GM23248 (cell line): Measurements from ENCODE around the gene ATIC. TPM values are rescaled to one million over a fixed set of nuclear protein-coding genes. Genes with fewer than 3 reads are reported as not detected.
"Not testable (repeated sequence)": the region's sequence is repeated elsewhere in the genome, so short reads cannot be mapped to it uniquely, and the experiment has no call there.

Experiments
- DNase-seq: peaks from one replicate; pipeline ENCODE4 v3.0.0-alpha.2; 2015
- H2AFZ ChIP-seq: fragments of 200-600 bp; sonication (generic); 2 replicates; pipeline ENCODE4 v1.6.1; 2016; ENCODE audit warnings: antibody characterized with exemption
- H3F3A ChIP-seq: fragments of 200-600 bp; sonication (generic); 2 replicates; pipeline ENCODE4 v1.6.1; 2016; ENCODE audit warnings: mild to moderate bottlenecking, antibody characterized with exemption, mixed run types; ENCODE audit not compliant: insufficient read depth
- H3K27ac ChIP-seq: fragments of 200-600 bp; sonication (generic); 2 replicates; pipeline ENCODE4 v1.5.1; 2016; ENCODE audit warnings: mild to moderate bottlenecking
- H3K27me3 ChIP-seq: fragments of 200-600 bp; sonication (generic); replicated peaks from 2 replicates; pipeline ENCODE4 v1.6.1; 2016; ENCODE audit warnings: mild to moderate bottlenecking; ENCODE audit not compliant: insufficient read depth
- H3K36me3 ChIP-seq: fragments of 200-600 bp; sonication (generic); 2 replicates; pipeline ENCODE4 v1.6.1; 2016; ENCODE audit warnings: low read depth, mild to moderate bottlenecking
- H3K4me1 ChIP-seq: fragments of 200-600 bp; sonication (generic); 2 replicates; pipeline ENCODE4 v1.6.1; 2016; ENCODE audit warnings: mild to moderate bottlenecking; ENCODE audit not compliant: insufficient read depth
- H3K4me2 ChIP-seq: fragments of 200-600 bp; sonication (generic); one replicate; pipeline ENCODE4 v1.6.1; 2016; ENCODE audit warnings: mild to moderate bottlenecking; ENCODE audit not compliant: unreplicated experiment
- H3K4me3 ChIP-seq: fragments of 200-600 bp; sonication (generic); 2 replicates; pipeline ENCODE4 v1.5.1; 2016; ENCODE audit warnings: mild to moderate bottlenecking
- H3K79me2 ChIP-seq: fragments of 200-600 bp; sonication (generic); 2 replicates; pipeline ENCODE4 v1.6.1; 2016; ENCODE audit warnings: mild to moderate bottlenecking; ENCODE audit not compliant: insufficient read depth
- H3K9ac ChIP-seq: fragments of 200-600 bp; sonication (generic); 2 replicates; pipeline ENCODE4 v1.6.1; 2016; ENCODE audit warnings: mild to moderate bottlenecking
- H3K9me2 ChIP-seq: fragments of 200-600 bp; sonication (generic); 2 replicates; pipeline ENCODE4 v1.6.1; 2016; ENCODE audit warnings: mixed run types, mild to moderate bottlenecking, moderate library complexity; ENCODE audit not compliant: insufficient read depth
- H3K9me3 ChIP-seq: fragments of 200-600 bp; sonication (generic); one replicate; pipeline ENCODE4 v1.6.1; 2017; ENCODE audit warnings: low read depth
- H4K20me1 ChIP-seq: fragments of 200-600 bp; sonication (generic); 2 replicates; pipeline ENCODE4 v1.6.0; 2016; ENCODE audit not compliant: insufficient read depth
- EZH2 ChIP-seq: fragments of 200-600 bp; sonication (generic); IDR thresholded peaks from 2 replicates; pipeline ENCODE4 v1.6.1; 2018; ENCODE audit warnings: antibody characterized with exemption, mild to moderate bottlenecking; ENCODE audit not compliant: insufficient read depth, poor library complexity, severe bottlenecking
- EZH2phosphoT487 ChIP-seq: fragments of 200-600 bp; sonication (generic); IDR thresholded peaks from 2 replicates; pipeline ENCODE4 v1.6.1; 2018; ENCODE audit warnings: antibody characterized with exemption, moderate library complexity, mild to moderate bottlenecking, low read depth; ENCODE audit not compliant: insufficient read depth
- WGBS, 2 experiments: methylation state at CpG; one replicate each; pipeline ENCODE4 v1.1.6; 2015 to 2017; ENCODE audit warnings: low lambda C conversion rate in 2 of 2, low coverage in 1 of 2; ENCODE audit errors: missing lambda C conversion rate in 2 of 2; 5-methylcytosine and 5-hydroxymethylcytosine counted together
- in situ Hi-C: fragments of 300-500 bp; cut with MboI; formaldehyde crosslinking; loops from 2 replicates; pipeline ENCODE4 v1.15.0; 2020
- polyA plus RNA-seq: library from polyadenylated mRNA; unstranded; fragments of >200 nt; fragmentation: Nextera tagmentation; extraction: Ambion mirVana; gene quantifications from 2 replicates; pipeline ENCODE4 v1.2.1, GENCODE V29; 2016
- total RNA-seq: library from RNA; depleted of rRNA; stranded (reverse); fragments of >200 nt; shearing (Covaris generic); gene quantifications from 2 replicates; pipeline ENCODE4 v1.2.3, GENCODE V29; 2014

Gene ATIC
- total and polyA plus RNA-seq, 2 experiments from 2014 or later: 9.4 to 68.7 TPM

DNA sequence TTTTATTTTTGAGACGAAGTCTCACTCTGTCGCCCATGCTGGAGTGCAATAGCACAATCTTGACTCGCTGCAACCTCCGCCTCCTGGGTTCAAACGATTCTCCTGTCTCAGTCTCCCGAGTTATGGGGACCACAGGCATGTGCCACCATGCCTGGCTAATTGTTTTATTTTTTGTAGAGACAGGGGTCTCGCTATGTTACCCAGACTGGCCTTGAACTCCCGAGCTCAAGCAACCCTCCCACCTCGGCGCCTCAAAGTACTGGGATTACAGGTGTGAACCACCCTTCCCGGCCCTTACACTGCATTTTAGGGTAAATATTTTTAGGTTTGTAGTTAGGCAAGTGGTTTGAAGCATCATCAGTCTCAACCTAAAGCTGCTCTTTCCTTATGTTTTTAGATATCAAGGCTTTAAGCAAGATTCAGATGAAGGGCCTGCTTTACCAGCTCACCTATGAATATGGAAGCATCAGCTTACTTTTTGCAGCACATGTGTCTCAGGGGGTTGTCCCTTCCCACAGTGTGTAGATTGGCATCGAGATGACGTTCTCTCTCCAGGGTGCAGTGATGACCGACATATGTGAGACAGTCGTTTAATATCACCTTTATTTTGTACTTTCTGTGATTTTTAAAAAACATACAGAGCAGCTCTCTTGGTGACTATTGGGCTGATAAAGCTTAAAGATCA lies 47.2 kb downstream of the ATIC start:
- H2AFZ ChIP-seq: no peak overlapping the region
- in situ Hi-C loops: no loop called here
- H3K27ac ChIP-seq: peak overlapping the region; percentile 70
- peak overlapping the region; percentile 10; the same call in 1 of the 2 replicates for H3K9ac ChIP-seq
- H3K4me2 ChIP-seq: no peak overlapping the region
- peaks cover 100% of the 10 kb centered on the region for H3F3A ChIP-seq
- no peaks in the 10 kb centered on the region; the same call in 1 of the 2 replicates for H4K20me1 ChIP-seq
- H3K36me3 ChIP-seq: peaks cover 50% of the 10 kb centered on the region
- no peaks in the 10 kb centered on the region for H3K9me2 ChIP-seq
- DNase-seq: peak; percentile 50
- H3K79me2 ChIP-seq: no peaks in the 10 kb centered on the region
- no peaks in the 10 kb centered on the region for H3K27me3 ChIP-seq
- H3K4me3 ChIP-seq: no peak overlapping the region
- H3K4me1 ChIP-seq: 0 out of 2 replicates have a peak, but pooled peaks cover 1% of the 10 kb centered on the region
- H3K9me3 ChIP-seq: no peaks in the 10 kb centered on the region
- TF ChIP-seq EZH2phosphoT487 (no peak), EZH2 (no peak)
- 82 to 84% methylated on average over 15 of the region's 15 CpGs for WGBS, 2 experiments

DNA sequence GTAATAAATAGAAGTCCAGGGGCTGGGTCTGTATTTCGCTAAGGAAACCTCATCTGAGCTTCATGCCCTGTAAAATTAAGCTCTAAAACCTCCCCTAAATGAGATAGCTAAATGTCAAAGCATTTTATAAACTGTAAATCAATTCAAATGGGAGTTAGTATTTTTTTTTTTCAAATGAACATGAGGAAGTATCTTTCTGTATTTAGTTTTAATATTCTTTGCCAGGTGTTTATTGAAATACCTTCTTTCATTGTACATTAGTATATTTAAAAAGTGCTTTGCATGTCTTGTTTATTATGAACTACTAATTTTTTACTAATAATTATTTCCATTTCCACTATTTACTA lies 47.7 kb downstream of the ATIC start:
- peak overlapping the region; percentile 10; the same call in 1 of the 2 replicates for H3K9ac ChIP-seq
- H3K79me2 ChIP-seq: no peaks in the 10 kb centered on the region
- H3K36me3 ChIP-seq: peaks cover 55% of the 10 kb centered on the region
- H3K27me3 ChIP-seq: no peaks in the 10 kb centered on the region
- no peaks in the 10 kb centered on the region for H3K9me3 ChIP-seq
- in situ Hi-C loops: no loop called here
- H2AFZ ChIP-seq: no peak overlapping the region
- H3F3A ChIP-seq: peaks cover 100% of the 10 kb centered on the region
- H3K27ac ChIP-seq: peak overlapping the region; percentile 70
- no peak overlapping the region for H3K4me3 ChIP-seq
- H3K9me2 ChIP-seq: no peaks in the 10 kb centered on the region
- DNase-seq: no peak
- no peaks in the 10 kb centered on the region; the same call in 1 of the 2 replicates for H4K20me1 ChIP-seq
- H3K4me1 ChIP-seq: 0 out of 2 replicates have a peak, but pooled peaks cover 7% of the 10 kb centered on the region
- H3K4me2 ChIP-seq: no peak overlapping the region
- 95 to 97% methylated on average over 1 of the region's 1 CpG for WGBS, 2 experiments
- TF ChIP-seq EZH2phosphoT487 (no peak), EZH2 (no peak)

DNA sequence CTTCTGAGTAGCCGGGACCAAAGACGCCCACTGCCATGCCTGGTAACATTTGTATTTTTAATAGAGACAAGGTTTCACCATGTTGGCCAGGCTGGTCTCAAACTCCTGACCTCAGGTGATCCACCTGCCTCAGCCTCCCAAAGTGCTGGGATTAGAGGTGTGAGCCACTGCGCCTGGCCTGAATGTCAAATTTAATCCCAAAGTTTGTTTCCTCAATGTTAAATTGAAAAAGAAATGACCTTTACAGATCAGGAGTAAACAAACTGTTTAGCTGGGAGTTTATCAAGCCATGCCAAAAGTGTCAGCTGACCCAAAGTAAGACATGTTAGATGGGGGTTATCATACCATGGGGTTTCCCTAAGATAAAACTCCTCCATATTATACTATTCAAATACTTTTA lies 48.2 kb downstream of the ATIC start:
- H3K4me3 ChIP-seq, H2AFZ ChIP-seq, H3K79me2 ChIP-seq, H3K4me2 ChIP-seq, in situ Hi-C loops, H3K9me2 ChIP-seq, H4K20me1 ChIP-seq, H3K9me3 ChIP-seq, H3K4me1 ChIP-seq, H3K27me3 ChIP-seq: not testable (repeated sequence)
- peak overlapping the region; percentile 9 for H3K9ac ChIP-seq
- WGBS, 2 experiments: 99 to 100% methylated on average over 3 of the region's 3 CpGs
- peak; percentile 39 for DNase-seq
- H3K36me3 ChIP-seq: peaks cover 60% of the 10 kb centered on the region
- peak overlapping the region; percentile 70 for H3K27ac ChIP-seq
- H3F3A ChIP-seq: peaks cover 100% of the 10 kb centered on the region

DNA sequence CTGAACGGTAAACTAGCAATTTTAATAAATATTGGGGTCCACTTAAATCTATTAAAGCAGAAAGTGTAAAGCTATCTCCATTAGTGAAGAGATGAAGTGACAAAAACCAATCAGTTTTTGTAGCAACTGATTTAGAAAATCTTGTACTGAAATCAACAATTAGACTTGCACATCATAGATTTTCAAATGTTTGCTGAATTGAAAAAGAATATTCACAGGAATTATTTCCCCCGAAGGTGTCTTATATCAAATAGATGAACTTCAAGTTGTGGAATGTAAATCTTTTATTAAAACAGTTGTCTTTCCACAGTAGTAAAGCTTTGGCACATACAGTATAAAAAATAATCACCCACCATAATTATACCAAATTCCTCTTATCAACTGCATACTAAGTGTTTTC lies 48.7 kb downstream of the ATIC start:
- no peaks in the 10 kb centered on the region; the same call in 1 of the 2 replicates for H4K20me1 ChIP-seq
- H2AFZ ChIP-seq: no peak overlapping the region
- WGBS, 2 experiments: 95 to 100% methylated on average over 2 of the region's 2 CpGs
- in situ Hi-C loops: no loop called here
- peaks cover 100% of the 10 kb centered on the region for H3F3A ChIP-seq
- peaks cover 65% of the 10 kb centered on the region for H3K36me3 ChIP-seq
- no peak for TF ChIP-seq EZH2
- TF ChIP-seq EZH2phosphoT487: no peak
- H3K9me2 ChIP-seq: no peaks in the 10 kb centered on the region
- peak; percentile 18 for DNase-seq
- no peak overlapping the region for H3K4me2 ChIP-seq
- peak overlapping the region; percentile 9 for H3K9ac ChIP-seq
- H3K9me3 ChIP-seq: no peaks in the 10 kb centered on the region
- peaks cover 12% of the 10 kb centered on the region; the same call in 1 of the 2 replicates for H3K4me1 ChIP-seq
- peak overlapping the region; percentile 70 for H3K27ac ChIP-seq
- no peaks in the 10 kb centered on the region for H3K27me3 ChIP-seq
- H3K79me2 ChIP-seq: no peaks in the 10 kb centered on the region
- H3K4me3 ChIP-seq: no peak overlapping the region
